H1 (cell line): ENCODE results near the gene ESYT2. TPM values are rescaled to one million over a fixed set of nuclear protein-coding genes. Genes with fewer than 3 reads are reported as not detected.

Source experiments
- CBX8 ChIP-seq: fragments of 300-800, 300-1000 bp; sonication (generic); IDR thresholded peaks from 2 replicates; pipeline ENCODE4 v1.7.1; 2016; ENCODE audit warnings: low read depth, low read length, borderline replicate concordance
- CHD1 ChIP-seq: IDR thresholded peaks from 2 replicates; pipeline ENCODE4 v1.6.1; 2012; ENCODE audit warnings: low read depth, low read length, improper control_type of control experiment
- FOSL1 ChIP-seq: IDR thresholded peaks from 2 replicates; pipeline ENCODE4 v1.6.1; 2011; ENCODE audit warnings: mild to moderate bottlenecking, low read depth, low read length, moderate library complexity; ENCODE audit not compliant: insufficient read depth
- HDAC2 ChIP-seq, 2 experiments: fragments of 300-600 bp in 1 of 2; sonication (generic) in 1 of 2; IDR thresholded peaks; 2 replicates each; pipeline ENCODE4 v1.6.1; 2011 to 2012; ENCODE audit warnings: low read depth in 2 of 2, low read length in 2 of 2, mild to moderate bottlenecking in 2 of 2, moderate library complexity in 2 of 2, borderline replicate concordance in 1 of 2, inconsistent platforms in 1 of 2
- KDM4A ChIP-seq: IDR thresholded peaks from one replicate; pipeline ENCODE4 v1.7.1; 2012; ENCODE audit warnings: low read depth, mild to moderate bottlenecking, moderate library complexity, low read length, inconsistent platforms; ENCODE audit not compliant: severe bottlenecking
- RFX5 ChIP-seq: IDR thresholded peaks from 2 replicates; pipeline ENCODE4 v1.6.1; 2011; ENCODE audit warnings: low read depth, low read length, improper control_type of control experiment, borderline replicate concordance
- SIX5 ChIP-seq: IDR thresholded peaks from 2 replicates; pipeline ENCODE4 v1.6.1; 2011; ENCODE audit warnings: mild to moderate bottlenecking, low read depth, low read length
- SP1 ChIP-seq: IDR thresholded peaks from 2 replicates; pipeline ENCODE4 v1.6.1; 2011; ENCODE audit warnings: low read depth, low read length
- polyA plus RNA-seq, 7 experiments: library from polyadenylated mRNA; depleted of rRNA in 3 of 7; stranded (reverse) in 5 of 7; unstranded in 2 of 7; fragments of >200 nt in 5 of 7; fragments of 200-250 nt in 2 of 7; gene quantifications; 1 replicate in 5 of 7; 2 replicates in 1 of 7; 4 replicates in 1 of 7; pipeline versions ENCODE4 v1.2.1 to v1.2.3, GENCODE V29; 2011 to 2013; ENCODE audit warnings: missing spikeins in 2 of 7, mixed read lengths in 2 of 7
- total RNA-seq: library from RNA; stranded (reverse); fragmentation: NEBNext Ultra II Directional; extraction: Animal tissue kit (Norgen Biotek cat#: 25700); gene quantifications from 2 replicates; pipeline ENCODE4 v1.2.1, GENCODE V29; 2021

ESYT2 gene
- total and polyA plus RNA-seq, 2 of the 8 experiments (the other 6 are each of a cell fraction or from before 2014, with no cell fraction given) = 27.0 to 37.5 TPM

DNA sequence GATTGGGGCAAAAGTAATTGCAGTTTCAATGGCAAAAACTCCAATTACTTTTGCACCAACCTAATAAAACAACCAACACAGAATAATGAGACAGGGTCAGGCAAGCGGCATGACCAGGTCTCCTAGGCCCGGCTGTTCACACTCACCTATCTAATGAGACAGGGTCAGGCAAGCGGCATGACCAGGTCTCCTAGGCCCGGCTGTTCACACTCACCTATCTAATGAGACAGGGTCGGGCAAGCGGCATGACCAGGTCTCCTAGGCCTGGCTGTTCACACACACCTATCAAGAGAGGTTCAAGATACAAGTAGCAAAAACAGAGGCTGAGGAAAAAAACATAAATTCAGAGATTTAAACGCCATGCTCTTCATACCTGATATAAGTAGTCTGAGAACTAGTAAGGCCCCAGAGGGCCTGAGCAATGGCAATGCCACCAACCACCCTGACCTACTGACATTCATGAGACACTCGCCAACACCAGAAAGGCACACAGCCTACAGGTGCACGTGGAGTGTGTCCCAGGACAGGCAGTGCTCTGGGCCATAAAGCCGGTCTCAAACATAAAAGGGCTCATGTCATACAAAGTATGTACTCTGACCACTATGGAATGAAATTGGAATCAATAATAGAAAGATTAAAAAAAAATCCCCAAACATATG is 84.1 kb downstream of the ESYT2 start (continued):
- TF ChIP-seq RFX5 (no peak), SIX5 (no peak), HDAC2 (IDR thresholded peaks at IDR 0.05; ENCODE audit: borderline replicate concordance in 1 of 2, low read depth in 2 of 2, low read length in 2 of 2) (no peak), CHD1 (no peak), KDM4A (no peak), FOSL1 (no peak), SP1 (no peak), CBX8 (no peak)
- TF ChIP-seq, all 59 proteins: peak for 0
